GM23248 (cell line): ENCODE results near the gene ATP1B3. TPM values are rescaled to one million over a fixed set of nuclear protein-coding genes. Genes with fewer than 3 reads are reported as not detected.
"Not testable (repeated sequence)": the region's sequence is repeated elsewhere in the genome, so short reads cannot be mapped to it uniquely, and the experiment has no call there.

Source experiments
- DNase-seq: peaks from one replicate; pipeline ENCODE4 v3.0.0-alpha.2; 2015
- H2AFZ ChIP-seq: fragments of 200-600 bp; sonication (generic); 2 replicates; pipeline ENCODE4 v1.6.1; 2016; ENCODE audit warnings: antibody characterized with exemption
- H3F3A ChIP-seq: fragments of 200-600 bp; sonication (generic); 2 replicates; pipeline ENCODE4 v1.6.1; 2016; ENCODE audit warnings: mild to moderate bottlenecking, antibody characterized with exemption, mixed run types; ENCODE audit not compliant: insufficient read depth
- H3K27ac ChIP-seq: fragments of 200-600 bp; sonication (generic); 2 replicates; pipeline ENCODE4 v1.5.1; 2016; ENCODE audit warnings: mild to moderate bottlenecking
- H3K27me3 ChIP-seq: fragments of 200-600 bp; sonication (generic); replicated peaks from 2 replicates; pipeline ENCODE4 v1.6.1; 2016; ENCODE audit warnings: mild to moderate bottlenecking; ENCODE audit not compliant: insufficient read depth
- H3K36me3 ChIP-seq: fragments of 200-600 bp; sonication (generic); 2 replicates; pipeline ENCODE4 v1.6.1; 2016; ENCODE audit warnings: low read depth, mild to moderate bottlenecking
- H3K4me1 ChIP-seq: fragments of 200-600 bp; sonication (generic); 2 replicates; pipeline ENCODE4 v1.6.1; 2016; ENCODE audit warnings: mild to moderate bottlenecking; ENCODE audit not compliant: insufficient read depth
- H3K4me2 ChIP-seq: fragments of 200-600 bp; sonication (generic); one replicate; pipeline ENCODE4 v1.6.1; 2016; ENCODE audit warnings: mild to moderate bottlenecking; ENCODE audit not compliant: unreplicated experiment
- H3K4me3 ChIP-seq: fragments of 200-600 bp; sonication (generic); 2 replicates; pipeline ENCODE4 v1.5.1; 2016; ENCODE audit warnings: mild to moderate bottlenecking
- H3K79me2 ChIP-seq: fragments of 200-600 bp; sonication (generic); 2 replicates; pipeline ENCODE4 v1.6.1; 2016; ENCODE audit warnings: mild to moderate bottlenecking; ENCODE audit not compliant: insufficient read depth
- H3K9ac ChIP-seq: fragments of 200-600 bp; sonication (generic); 2 replicates; pipeline ENCODE4 v1.6.1; 2016; ENCODE audit warnings: mild to moderate bottlenecking
- H3K9me2 ChIP-seq: fragments of 200-600 bp; sonication (generic); 2 replicates; pipeline ENCODE4 v1.6.1; 2016; ENCODE audit warnings: mixed run types, mild to moderate bottlenecking, moderate library complexity; ENCODE audit not compliant: insufficient read depth
- H3K9me3 ChIP-seq: fragments of 200-600 bp; sonication (generic); one replicate; pipeline ENCODE4 v1.6.1; 2017; ENCODE audit warnings: low read depth
- H4K20me1 ChIP-seq: fragments of 200-600 bp; sonication (generic); 2 replicates; pipeline ENCODE4 v1.6.0; 2016; ENCODE audit not compliant: insufficient read depth
- EZH2 ChIP-seq: fragments of 200-600 bp; sonication (generic); IDR thresholded peaks from 2 replicates; pipeline ENCODE4 v1.6.1; 2018; ENCODE audit warnings: antibody characterized with exemption, mild to moderate bottlenecking; ENCODE audit not compliant: insufficient read depth, poor library complexity, severe bottlenecking
- EZH2phosphoT487 ChIP-seq: fragments of 200-600 bp; sonication (generic); IDR thresholded peaks from 2 replicates; pipeline ENCODE4 v1.6.1; 2018; ENCODE audit warnings: antibody characterized with exemption, moderate library complexity, mild to moderate bottlenecking, low read depth; ENCODE audit not compliant: insufficient read depth
- WGBS, 2 experiments: methylation state at CpG; one replicate each; pipeline ENCODE4 v1.1.6; 2015 to 2017; ENCODE audit warnings: low lambda C conversion rate in 2 of 2, low coverage in 1 of 2; ENCODE audit errors: missing lambda C conversion rate in 2 of 2; 5-methylcytosine and 5-hydroxymethylcytosine counted together
- in situ Hi-C: fragments of 300-500 bp; cut with MboI; formaldehyde crosslinking; loops from 2 replicates; pipeline ENCODE4 v1.15.0; 2020
- polyA plus RNA-seq: library from polyadenylated mRNA; unstranded; fragments of >200 nt; fragmentation: Nextera tagmentation; extraction: Ambion mirVana; gene quantifications from 2 replicates; pipeline ENCODE4 v1.2.1, GENCODE V29; 2016
- total RNA-seq: library from RNA; depleted of rRNA; stranded (reverse); fragments of >200 nt; shearing (Covaris generic); gene quantifications from 2 replicates; pipeline ENCODE4 v1.2.3, GENCODE V29; 2014

The ATP1B3 gene
- total and polyA plus RNA-seq, 2 experiments from 2014 or later = 73.6 to 245 TPM

- H3K27me3 ChIP-seq = no peaks in the 10 kb centered on the region
- 94 to 96% methylated on average over 4 of the region's 4 CpGs for WGBS, 2 experiments
Observed at GRCh38 chr3:141881702-141882101, 5.3 kb downstream of the ATP1B3 start.

GRCh38 chr3:141887051-141887450 lies 10.6 kb downstream of the ATP1B3 start:
- in situ Hi-C loops = no loop called here

More at GRCh38 chr3:141881702-141882101, 5.3 kb downstream of the ATP1B3 start:
- Histone ChIP-seq H3K9me3 (no peaks in the 10 kb centered on the region), H3K27ac (no peak overlapping the region), H3K4me3 (no peak overlapping the region), H3K9me2 (no peaks in the 10 kb centered on the region), H4K20me1 (no peaks in the 10 kb centered on the region), H3K4me2 (no peak overlapping the region), H3K9ac (no peak overlapping the region), H3F3A (peaks cover 12% of the 10 kb centered on the region; the same call in 1 of the 2 replicates), H3K4me1 (peaks cover 14% of the 10 kb centered on the region; the same call in 1 of the 2 replicates), H2AFZ (no peak overlapping the region), H3K36me3 (no peaks in the 10 kb centered on the region), H3K79me2 (peaks cover 95% of the 10 kb centered on the region)
- in situ Hi-C loops = no loop called here
- no peak for TF ChIP-seq EZH2phosphoT487
- TF ChIP-seq EZH2 = no peak
- DNase-seq = no peak

GRCh38 chr3:141888548-141888947 lies 12.1 kb downstream of the ATP1B3 start:
- H3K9ac ChIP-seq, H2AFZ ChIP-seq, H3K4me2 ChIP-seq, H3K9me3 ChIP-seq, H3K36me3 ChIP-seq, in situ Hi-C loops, H3F3A ChIP-seq, H3K27me3 ChIP-seq, H4K20me1 ChIP-seq, H3K4me3 ChIP-seq, H3K27ac ChIP-seq, H3K9me2 ChIP-seq, DNase-seq: not testable (repeated sequence)
- Histone ChIP-seq H3K4me1 (0 out of 2 replicates have a peak, but pooled peaks cover 13% of the 10 kb centered on the region), H3K79me2 (peaks cover 100% of the 10 kb centered on the region)
- 83 to 87% methylated on average over 3 of the region's 3 CpGs for WGBS, 2 experiments

More at GRCh38 chr3:141887051-141887450, 10.6 kb downstream of the ATP1B3 start:
- Histone ChIP-seq H3K79me2 (peaks cover 100% of the 10 kb centered on the region), H2AFZ (no peak overlapping the region), H3K4me1 (0 out of 2 replicates have a peak, but pooled peaks cover 13% of the 10 kb centered on the region), H3K27me3 (no peaks in the 10 kb centered on the region), H3K27ac (no peak overlapping the region), H3K9me2 (no peaks in the 10 kb centered on the region), H4K20me1 (no peaks in the 10 kb centered on the region), H3K4me2 (no peak overlapping the region), H3K36me3 (no peaks in the 10 kb centered on the region), H3K9me3 (no peaks in the 10 kb centered on the region), H3F3A (no peaks in the 10 kb centered on the region), H3K9ac (no peak overlapping the region), H3K4me3 (no peak overlapping the region)
- no peak for DNase-seq
- TF ChIP-seq EZH2phosphoT487 = no peak
- no peak for TF ChIP-seq EZH2
- 97 to 99% methylated on average over 5 of the region's 5 CpGs for WGBS, 2 experiments

GRCh38 chr3:141894524-141895176 lies 18.2 kb downstream of the ATP1B3 start:
- Histone ChIP-seq H4K20me1 (no peaks in the 10 kb centered on the region), H3K9ac (no peak overlapping the region), H3K4me1 (peaks cover 24% of the 10 kb centered on the region; the same call in 1 of the 2 replicates), H3K9me3 (no peaks in the 10 kb centered on the region), H3F3A (0 out of 2 replicates have a peak, but pooled peaks cover 9% of the 10 kb centered on the region), H3K4me2 (peak overlapping the region; percentile 35), H3K27me3 (no peaks in the 10 kb centered on the region), H2AFZ (no peak overlapping the region), H3K79me2 (peaks cover 97% of the 10 kb centered on the region), H3K4me3 (no peak overlapping the region), H3K9me2 (no peaks in the 10 kb centered on the region), H3K36me3 (no peaks in the 10 kb centered on the region), H3K27ac (peak overlapping the region; percentile 63)
- 51 to 52% methylated on average over 5 of the region's 5 CpGs for WGBS, 2 experiments
- in situ Hi-C loops = no loop called here
- TF ChIP-seq EZH2 (no peak), EZH2phosphoT487 (no peak)
- peak; percentile 90 for DNase-seq
